Right atrium auricular region (tissue), 2 donors: ENCODE results near the gene BNC1. TPM values are rescaled to one million over a fixed set of nuclear protein-coding genes. Genes with fewer than 3 reads are reported as not detected.

Source experiments
- DNase-seq: peaks from one replicate; pipeline ENCODE4 v3.0.0-alpha.2; 2019; ENCODE audit warnings: low spot score
- H3K27ac ChIP-seq, 2 donors: fragments of 200-600 bp; sonication (generic); 1 replicate in 1 of 2; 2 replicates in 1 of 2; pipeline ENCODE4 v1.5.1; 2016 to 2019
- H3K27me3 ChIP-seq, 2 donors: fragments of 200-600 bp; sonication (generic); one replicate each; pipeline versions ENCODE4 v1.5.1 to v1.6.0; 2017 to 2019
- H3K36me3 ChIP-seq: fragments of 200-600 bp; sonication (generic); one replicate; pipeline ENCODE4 v1.5.1; 2016
- H3K4me1 ChIP-seq, 2 donors: fragments of 200-600 bp; sonication (generic); one replicate each; pipeline versions ENCODE4 v1.5.1 to v1.6.0; 2017 to 2019
- H3K4me3 ChIP-seq, 2 donors: fragments of 200-600 bp; sonication (generic); 1 replicate in 1 of 2; 2 replicates in 1 of 2; pipeline ENCODE4 v1.5.1; 2017 to 2019; ENCODE audit warnings: mild to moderate bottlenecking in 1 of 2, moderate library complexity in 1 of 2
- H3K9me3 ChIP-seq, 2 donors: fragments of 200-600 bp; sonication (generic); one replicate each; pipeline ENCODE4 v1.5.1; 2019
- total RNA-seq, 2 donors: library from RNA; depleted of rRNA; stranded (reverse); fragments of >200 nt; gene quantifications; one replicate each; pipeline ENCODE4 v1.1.0, GENCODE V29; 2016
- TF ChIP-seq, protein P1 (sequence below), 2 donors: fragments of 200-600 bp; sonication (generic); IDR thresholded peaks; one replicate each; pipeline ENCODE4 v1.5.1; 2019; ENCODE audit warnings: antibody characterized with exemption in 2 of 2

The BNC1 gene
- total RNA-seq, 2 donors from 2014 or later, result 5.4 to 15.6 TPM

DNA sequence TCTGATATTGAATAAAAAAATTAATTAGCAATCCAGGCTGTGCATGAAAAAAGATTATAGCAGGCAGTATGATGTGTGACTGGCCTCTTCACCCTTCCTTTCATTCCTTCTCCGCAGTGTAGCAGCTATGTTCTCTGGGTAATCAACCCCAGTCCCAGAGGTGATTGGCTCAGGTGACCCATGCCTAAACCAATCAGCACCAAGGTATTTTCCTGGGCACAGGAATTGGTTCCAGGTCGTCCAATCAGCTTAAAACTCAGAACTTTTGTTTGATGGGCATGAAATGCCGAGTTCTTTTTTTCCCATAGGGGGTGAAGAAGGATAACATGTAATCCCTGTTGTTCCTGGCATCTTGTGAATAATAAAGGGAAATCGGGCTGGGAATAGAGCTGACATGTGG, 5.8 kb upstream of the BNC1 start:
- H3K9me3 ChIP-seq, result no peaks in the 10 kb centered on the region
- H3K27me3 ChIP-seq, result no peaks in the 10 kb centered on the region
- H3K4me3 ChIP-seq, result no peak overlapping the region
- H3K27ac ChIP-seq, result no peak overlapping the region
- H3K4me1 ChIP-seq, result no peaks in the 10 kb centered on the region
- DNase-seq, result no peak
- TF ChIP-seq, protein P1, sequence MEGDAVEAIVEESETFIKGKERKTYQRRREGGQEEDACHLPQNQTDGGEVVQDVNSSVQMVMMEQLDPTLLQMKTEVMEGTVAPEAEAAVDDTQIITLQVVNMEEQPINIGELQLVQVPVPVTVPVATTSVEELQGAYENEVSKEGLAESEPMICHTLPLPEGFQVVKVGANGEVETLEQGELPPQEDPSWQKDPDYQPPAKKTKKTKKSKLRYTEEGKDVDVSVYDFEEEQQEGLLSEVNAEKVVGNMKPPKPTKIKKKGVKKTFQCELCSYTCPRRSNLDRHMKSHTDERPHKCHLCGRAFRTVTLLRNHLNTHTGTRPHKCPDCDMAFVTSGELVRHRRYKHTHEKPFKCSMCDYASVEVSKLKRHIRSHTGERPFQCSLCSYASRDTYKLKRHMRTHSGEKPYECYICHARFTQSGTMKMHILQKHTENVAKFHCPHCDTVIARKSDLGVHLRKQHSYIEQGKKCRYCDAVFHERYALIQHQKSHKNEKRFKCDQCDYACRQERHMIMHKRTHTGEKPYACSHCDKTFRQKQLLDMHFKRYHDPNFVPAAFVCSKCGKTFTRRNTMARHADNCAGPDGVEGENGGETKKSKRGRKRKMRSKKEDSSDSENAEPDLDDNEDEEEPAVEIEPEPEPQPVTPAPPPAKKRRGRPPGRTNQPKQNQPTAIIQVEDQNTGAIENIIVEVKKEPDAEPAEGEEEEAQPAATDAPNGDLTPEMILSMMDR (IDR thresholded peaks at IDR 0.05), result no peak
- no peaks in the 10 kb centered on the region for H3K36me3 ChIP-seq

DNA sequence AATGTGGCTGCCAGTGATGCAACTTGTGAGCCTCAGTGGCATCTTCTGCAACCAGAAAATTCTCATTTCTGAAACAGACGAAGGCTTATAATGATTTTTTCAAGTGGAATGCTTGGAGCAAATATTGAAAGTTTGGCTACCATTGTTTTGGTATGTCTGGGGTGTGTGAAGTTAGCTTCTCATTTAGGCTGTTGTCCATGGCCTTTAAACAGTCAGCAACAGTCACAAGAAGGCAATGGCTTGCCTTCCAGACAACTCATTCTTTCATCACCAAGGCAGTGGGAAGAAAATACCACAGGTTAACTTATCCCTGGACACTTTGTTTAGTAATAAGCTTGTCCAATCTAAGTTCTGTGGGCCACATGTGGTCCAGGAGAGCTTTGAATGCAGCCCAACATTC, 4.7 kb upstream of the BNC1 start:
- no peaks in the 10 kb centered on the region for H3K9me3 ChIP-seq
- H3K27ac ChIP-seq, result no peak overlapping the region
- TF ChIP-seq, protein P1 (IDR thresholded peaks at IDR 0.05), result no peak
- DNase-seq, result no peak
- H3K36me3 ChIP-seq, result no peaks in the 10 kb centered on the region
- H3K27me3 ChIP-seq, result no peaks in the 10 kb centered on the region
- no peak overlapping the region for H3K4me3 ChIP-seq
- no peaks in the 10 kb centered on the region for H3K4me1 ChIP-seq

DNA sequence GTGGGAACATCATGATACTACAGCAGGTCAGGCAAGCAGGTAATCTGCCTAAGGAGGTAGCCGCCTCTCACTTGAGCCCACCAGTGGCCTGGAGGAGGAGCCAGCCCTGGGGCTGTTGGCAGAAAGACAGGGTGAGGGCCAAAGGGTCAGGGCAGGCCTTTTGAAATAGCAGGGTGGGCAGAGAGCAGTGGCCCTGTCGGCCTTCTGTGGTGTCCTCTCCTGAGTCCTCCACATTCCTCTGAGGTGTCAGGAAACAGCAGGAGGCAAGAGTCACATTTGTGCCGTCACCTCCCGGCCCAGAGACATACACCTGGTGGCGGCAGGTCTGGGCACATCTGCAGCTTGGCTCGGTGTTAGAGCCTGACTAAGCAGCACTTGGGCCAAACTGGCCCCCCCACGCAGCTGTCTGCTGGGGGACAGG, 3.9 kb upstream of the BNC1 start:
- no peaks in the 10 kb centered on the region for H3K4me1 ChIP-seq
- DNase-seq, result no peak
- no peaks in the 10 kb centered on the region for H3K9me3 ChIP-seq
- TF ChIP-seq, protein P1 (IDR thresholded peaks at IDR 0.05), result no peak
- H3K4me3 ChIP-seq, result no peak overlapping the region
- no peaks in the 10 kb centered on the region for H3K36me3 ChIP-seq
- H3K27me3 ChIP-seq, result peaks cover 6 to 7% of the 10 kb centered on the region in 2 donors
- H3K27ac ChIP-seq, result no peak overlapping the region

GRCh38 chr15:83287541-83288027, 3.1 kb upstream of the BNC1 start:
- no peak for DNase-seq
- TF ChIP-seq, protein P1 (IDR thresholded peaks at IDR 0.05), result no peak
- H3K27me3 ChIP-seq, result peaks cover 8 to 14% of the 10 kb centered on the region in 2 donors
- no peak overlapping the region for H3K27ac ChIP-seq
- H3K4me1 ChIP-seq, result no peaks in the 10 kb centered on the region
- no peaks in the 10 kb centered on the region for H3K36me3 ChIP-seq
- H3K4me3 ChIP-seq, result no peak overlapping the region
- no peaks in the 10 kb centered on the region for H3K9me3 ChIP-seq

- no peak for DNase-seq
- Histone ChIP-seq H3K36me3 (no peaks in the 10 kb centered on the region), H3K27me3 (peaks cover 8 to 15% of the 10 kb centered on the region in 2 donors), H3K27ac (no peak overlapping the region), H3K9me3 (no peaks in the 10 kb centered on the region), H3K4me1 (no peaks in the 10 kb centered on the region), H3K4me3 (no peak overlapping the region)
- TF ChIP-seq, protein P1 (IDR thresholded peaks at IDR 0.05), result no peak
These were observed 1.6 kb upstream of the BNC1 start for GRCh38 chr15:83285979-83286553.
